Thoracic aorta endothelial cell (primary cell): ENCODE measurements around the gene RHOA. TPM values are rescaled to one million over a fixed set of nuclear protein-coding genes. Genes with fewer than 3 reads are reported as not detected.

ENCODE experiments used
- total RNA-seq: library from RNA; depleted of rRNA; stranded (reverse); fragments of >200 nt; gene quantifications from 2 replicates; pipeline ENCODE4 v1.2.3, GENCODE V29; 2012

Gene RHOA
- 680 and 866 TPM in 2 replicates for total RNA-seq

DNA sequence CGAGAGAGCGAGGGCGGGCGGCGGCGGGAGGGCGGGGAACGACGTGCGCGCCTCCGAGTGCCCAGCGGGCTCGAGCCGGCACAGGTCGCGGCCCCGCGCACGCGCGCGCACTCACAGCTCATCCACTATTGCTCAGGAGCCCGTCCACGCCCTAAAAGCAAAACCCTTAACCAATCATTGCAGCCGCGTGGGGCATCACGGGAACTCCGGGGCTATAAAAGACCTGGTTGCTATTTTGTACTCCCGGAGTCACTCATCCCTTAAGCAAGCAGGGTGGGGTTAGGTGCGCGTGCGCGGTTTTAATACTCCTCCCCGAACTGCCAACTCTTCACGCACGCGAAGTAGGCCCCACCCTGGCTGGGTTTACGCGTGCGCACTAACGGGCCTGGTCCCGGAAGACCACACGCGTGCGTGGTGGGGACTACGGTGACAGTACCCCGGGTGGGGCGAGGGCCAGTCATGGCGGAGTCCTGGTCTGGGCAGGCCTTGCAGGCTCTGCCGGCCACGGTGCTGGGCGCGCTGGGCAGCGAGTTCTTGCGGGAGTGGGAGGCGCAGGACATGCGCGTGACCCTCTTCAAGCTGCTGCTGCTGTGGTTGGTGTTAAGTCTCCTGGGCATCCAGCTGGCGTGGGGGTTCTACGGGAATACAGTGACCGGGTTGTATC, at the start of gene RHOA, which contains the start of gene TCTA:
Gene RHOA, minus strand, starts transcription at position 9 of the 664 bp plus-strand sequence. CDS start 36,387 bp downstream, outside the sequence.
Gene TCTA, plus strand, starts transcription at position 456 of the 664 bp plus-strand sequence. Its CDS starts 4 bp downstream, at position 460.

GRCh38 chr3:49422379-49423248, 10.8 kb upstream of the RHOA start, which contains the start of gene AMT:
Gene AMT (minus strand): TSS chr3:49422473. CDS start chr3:49422450, 23 bp downstream.

GRCh38 chr3:49358217-49358883, 53.4 kb downstream of the RHOA start, which contains the start of gene GPX1:
Gene GPX1 (minus strand): TSS chr3:49358353. CDS start chr3:49358278, 75 bp downstream.

DNA sequence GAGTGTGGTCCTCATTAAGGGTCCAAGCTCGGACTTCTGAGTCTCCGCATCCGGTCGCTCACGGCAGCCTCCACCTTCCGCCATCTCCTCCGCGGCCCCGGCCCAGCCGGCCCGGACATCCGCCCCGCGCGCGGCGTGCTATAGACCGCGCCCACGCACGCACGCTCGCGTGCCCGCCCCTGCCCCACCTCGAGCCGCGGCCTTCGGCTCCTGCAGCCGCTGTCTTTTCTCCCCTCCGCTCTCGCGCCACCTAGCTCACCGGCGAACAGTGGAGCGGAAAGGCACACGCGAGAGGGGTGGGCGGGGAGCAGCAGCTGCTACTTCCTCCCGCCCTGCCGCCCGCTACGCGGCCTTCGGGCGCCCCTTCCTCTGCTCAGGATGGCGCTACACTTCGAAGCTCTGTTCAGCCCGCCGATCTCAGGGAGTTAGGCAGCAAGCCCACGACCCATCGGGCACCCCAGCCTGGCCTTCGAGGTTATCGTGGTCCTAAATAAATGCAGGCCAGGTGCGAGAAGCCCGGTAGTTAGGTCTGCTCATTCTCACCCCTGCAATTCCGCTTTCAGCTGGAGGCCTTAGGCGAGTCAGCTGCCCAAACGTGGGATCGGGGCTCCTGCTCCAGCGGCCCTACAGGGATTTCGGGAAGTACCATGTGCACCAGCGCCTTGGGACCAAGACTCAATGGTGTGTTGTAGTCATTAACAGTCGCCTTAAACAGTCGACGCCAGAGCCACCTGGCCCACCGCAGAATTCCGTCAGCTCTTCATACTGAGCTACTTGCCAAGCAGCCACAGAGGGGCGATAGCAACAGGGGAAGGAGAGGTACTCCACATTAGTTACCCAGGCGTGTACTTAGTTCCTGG, 71.6 kb downstream of the RHOA start, which contains the start of gene USP4:
Gene USP4, minus strand, starts transcription at position 113 of the 860 bp plus-strand sequence. Its CDS starts 29 bp downstream, at position 84.

Other genes with a start within 250 kb of the RHOA start
- gene CCDC71, start 245.6 kb downstream of the RHOA start, total RNA-seq = 18.4 and 22.1 TPM in 2 replicates
- 9.7 and 14.0 TPM in 2 replicates for gene KLHDC8B, start 240.4 kb downstream of the RHOA start, total RNA-seq
- gene C3orf62, start 134.7 kb downstream of the RHOA start, total RNA-seq = 1.4 and 2.1 TPM in 2 replicates
- gene USP4, start 71.9 kb downstream of the RHOA start, total RNA-seq = 36.5 and 44.4 TPM in 2 replicates
- 363 and 403 TPM in 2 replicates for gene GPX1, start 53.6 kb downstream of the RHOA start, total RNA-seq
- 18.6 and 21.7 TPM in 2 replicates for gene TCTA, start 447 bp upstream of the RHOA start, total RNA-seq
- gene AMT, start 10.5 kb upstream of the RHOA start, total RNA-seq = 0.65 and 0.66 TPM in 2 replicates
- gene NICN1, start 17.3 kb upstream of the RHOA start, total RNA-seq = 5.5 and 6.0 TPM in 2 replicates
- 60.4 and 84.3 TPM in 2 replicates for gene DAG1, start 58.3 kb upstream of the RHOA start, total RNA-seq
- gene BSN, start 142.5 kb upstream of the RHOA start, total RNA-seq = 0.13 and 0.14 TPM in 2 replicates